HFFc6 (cell line): ENCODE measurements around the gene P2RY13. TPM values are rescaled to one million over a fixed set of nuclear protein-coding genes. Genes with fewer than 3 reads are reported as not detected.

Experiments
- DNase-seq: peaks from one replicate; pipeline ENCODE4 v3.0.0-alpha.2; 2018
- H3K27ac Mint-ChIP-seq: 2 replicates; pipeline ENCODE4 v1.8.0; 2020; ENCODE audit warnings: mild to moderate bottlenecking, mixed read lengths
- H3K27me3 Mint-ChIP-seq: 2 replicates; pipeline ENCODE4 v1.8.0; 2021; ENCODE audit warnings: mild to moderate bottlenecking, moderate library complexity, mixed read lengths; ENCODE audit not compliant: insufficient read depth
- H3K36me3 Mint-ChIP-seq: 2 replicates; pipeline ENCODE4 v1.8.0; 2021; ENCODE audit warnings: low read depth, mixed read lengths
- H3K4me1 Mint-ChIP-seq: 2 replicates; pipeline ENCODE4 v1.8.0; 2020; ENCODE audit warnings: low read depth, mixed read lengths
- H3K4me3 Mint-ChIP-seq: 2 replicates; pipeline ENCODE4 v1.8.0; 2020; ENCODE audit warnings: mild to moderate bottlenecking, moderate library complexity, mixed read lengths
- H3K9me3 Mint-ChIP-seq: 2 replicates; pipeline ENCODE4 v1.8.0; 2020; ENCODE audit warnings: mild to moderate bottlenecking, mixed read lengths
- CTCF ChIP-seq: fragments of 200-600 bp; sonication (generic); IDR thresholded peaks from 2 replicates; pipeline ENCODE4 v1.5.0; 2021; ENCODE audit warnings: antibody characterized with exemption, mild to moderate bottlenecking
- total RNA-seq, 6 experiments: library from RNA; stranded (reverse); fragmentation: NEBNext Ultra II Directional; extraction: Animal tissue kit (Norgen Biotek cat#: 25700); gene quantifications; 2 replicates in 1 of 6; 3 replicates in 5 of 6; pipeline ENCODE4 v1.2.3, GENCODE V29; 2021

The P2RY13 gene
- total RNA-seq, 6 experiments from 2014 or later = not detected

- Mint-ChIP-seq H3K27me3 (peaks cover 4% of the 10 kb centered on the region; the same call in 1 of the 2 replicates), H3K9me3 (peaks cover 12% of the 10 kb centered on the region), H3K4me1 (peaks cover 37% of the 10 kb centered on the region), H3K36me3 (peaks cover 6% of the 10 kb centered on the region), H3K27ac (no peak overlapping the region), H3K4me3 (no peak overlapping the region)
- DNase-seq = no peak
- no peak for TF ChIP-seq CTCF
Measured at GRCh38 chr3:151312972-151313371, 16.4 kb downstream of the P2RY13 start.

GRCh38 chr3:151309566-151309965 lies 19.8 kb downstream of the P2RY13 start:
- peaks cover 46% of the 10 kb centered on the region for H3K4me1 Mint-ChIP-seq

GRCh38 chr3:151307583-151308488 lies 21.5 kb downstream of the P2RY13 start:
- H3K27me3 Mint-ChIP-seq = peaks cover 8% of the 10 kb centered on the region
- 0 out of 2 replicates have a peak, but pooled peaks cover 2% of the 10 kb centered on the region for H3K36me3 Mint-ChIP-seq
- no peaks in the 10 kb centered on the region for H3K9me3 Mint-ChIP-seq
- DNase-seq = peak; percentile 40
- H3K4me1 Mint-ChIP-seq = peaks cover 58% of the 10 kb centered on the region
- no peak for TF ChIP-seq CTCF
- H3K4me3 Mint-ChIP-seq = no peak overlapping the region
- no peak overlapping the region for H3K27ac Mint-ChIP-seq

More at GRCh38 chr3:151309566-151309965, 19.8 kb downstream of the P2RY13 start:
- H3K36me3 Mint-ChIP-seq = no peaks in the 10 kb centered on the region
- no peak overlapping the region for H3K27ac Mint-ChIP-seq
- peaks cover 4% of the 10 kb centered on the region; the same call in 1 of the 2 replicates for H3K9me3 Mint-ChIP-seq
- H3K27me3 Mint-ChIP-seq = peaks cover 8% of the 10 kb centered on the region; the same call in 1 of the 2 replicates
- no peak for TF ChIP-seq CTCF
- no peak overlapping the region for H3K4me3 Mint-ChIP-seq
- DNase-seq = no peak

- no peak overlapping the region for H3K4me3 Mint-ChIP-seq
Measured at GRCh38 chr3:151307131-151307530, 22.2 kb downstream of the P2RY13 start.

More at GRCh38 chr3:151307131-151307530, 22.2 kb downstream of the P2RY13 start:
- Mint-ChIP-seq H3K4me1 (peaks cover 65% of the 10 kb centered on the region), H3K27me3 (peaks cover 8% of the 10 kb centered on the region), H3K9me3 (no peaks in the 10 kb centered on the region), H3K27ac (no peak overlapping the region), H3K36me3 (0 out of 2 replicates have a peak, but pooled peaks cover 4% of the 10 kb centered on the region)
- no peak for DNase-seq
- no peak for TF ChIP-seq CTCF
